HTR-8/SVneo (cell line): ENCODE results near the gene TENT4A.

Source experiments
- DNase-seq: peaks from one replicate; pipeline ENCODE4 v3.0.0; 2011; ENCODE audit warnings: low spot score, mixed read lengths; ENCODE audit not compliant: insufficient read length
- FAIRE-seq: peaks from 2 replicates; lab custom pipeline; 2011; peaks lifted over from hg19 to GRCh38; lab: Jason Lieb, UNC

TENT4A gene

DNA sequence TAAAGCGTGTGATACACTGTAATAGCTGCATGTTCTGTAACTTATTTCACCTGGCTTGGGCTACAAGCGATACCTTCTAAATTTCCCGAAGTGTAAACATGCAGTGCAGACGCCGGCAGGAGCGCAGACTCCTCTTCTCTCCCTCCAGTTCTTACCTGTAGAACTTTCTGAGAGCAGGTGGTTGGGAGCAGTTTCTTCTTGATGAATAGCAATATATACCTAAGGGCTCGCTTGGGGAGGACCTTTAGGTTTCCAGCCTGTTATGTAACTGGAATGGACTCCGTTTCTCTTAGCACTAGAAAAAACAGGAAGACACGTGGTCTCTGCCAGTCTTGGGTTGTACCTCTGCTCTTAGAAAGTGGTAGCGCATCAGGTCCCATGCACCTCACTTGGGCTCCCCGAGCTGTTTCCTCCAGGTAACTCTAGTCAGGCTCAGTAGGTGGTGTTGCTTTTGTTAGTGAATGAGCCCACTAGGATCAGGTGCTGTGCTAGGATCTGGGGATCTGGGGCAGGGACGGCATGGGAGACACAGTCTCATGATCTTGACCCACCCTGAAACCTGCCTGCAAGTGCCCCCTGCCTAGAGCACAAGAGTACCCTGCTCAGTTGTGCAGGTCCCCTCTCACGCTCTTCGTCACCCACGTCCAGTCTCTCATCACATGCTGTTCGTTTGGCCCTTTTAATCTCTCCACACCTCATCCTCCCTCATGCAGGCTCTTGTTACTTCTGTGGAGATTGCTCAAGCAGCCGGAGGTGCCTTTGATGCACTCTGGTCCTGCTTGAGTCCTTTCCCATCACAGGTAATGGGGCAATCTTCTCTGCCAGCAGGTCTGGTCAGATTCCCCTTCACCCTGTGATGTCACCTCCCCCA is 2.8 kb downstream of the TENT4A start:
- FAIRE-seq = no peak
- DNase-seq = no peak

DNA sequence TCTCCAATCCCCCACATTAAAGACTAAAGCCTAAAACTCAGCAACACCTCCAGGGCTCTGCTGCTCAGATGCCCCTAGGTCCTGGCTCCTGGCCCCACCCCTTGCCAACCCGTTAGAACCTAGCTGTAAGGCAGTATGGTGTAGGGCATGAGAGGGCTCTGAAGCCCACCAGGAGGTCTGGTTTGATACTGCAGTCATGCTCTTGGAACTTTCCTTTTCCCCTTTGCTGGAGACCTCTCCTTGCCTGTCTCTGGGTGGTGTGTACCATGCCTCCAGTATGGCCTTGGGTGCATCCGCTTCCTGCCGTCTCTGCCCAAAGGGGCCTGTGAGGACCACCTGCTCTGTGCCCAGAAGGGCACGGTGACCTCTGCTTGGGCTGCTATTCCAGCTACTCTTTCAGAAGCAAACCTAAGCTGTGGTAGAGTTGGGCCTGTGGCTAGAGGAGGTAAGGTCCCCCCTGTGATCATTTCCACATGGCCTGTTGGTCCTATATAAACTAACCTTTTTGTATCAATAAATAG is 3.5 kb downstream of the TENT4A start:
- no peak for DNase-seq
- FAIRE-seq = no peak

DNA sequence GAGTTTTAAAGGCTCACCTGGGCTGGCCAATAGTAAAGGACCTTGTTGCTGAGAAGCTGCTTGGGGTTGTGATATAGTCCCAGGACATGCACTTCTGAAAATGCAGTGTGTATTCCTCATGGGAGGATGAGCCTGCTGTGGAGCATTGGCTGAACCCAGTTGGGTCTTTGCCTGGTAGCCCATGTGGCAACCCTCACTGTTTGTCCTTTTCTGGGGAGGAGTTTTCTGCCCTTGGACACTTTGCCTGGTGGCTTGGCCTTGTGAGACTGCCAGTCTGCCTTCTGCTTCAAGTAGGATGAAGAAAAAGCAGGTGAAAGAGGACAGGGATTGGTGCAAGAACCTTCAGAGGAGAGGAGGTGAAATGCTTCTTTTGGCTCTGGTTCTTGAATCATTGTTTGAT is 4.0 kb downstream of the TENT4A start:
- FAIRE-seq = no peak

DNA sequence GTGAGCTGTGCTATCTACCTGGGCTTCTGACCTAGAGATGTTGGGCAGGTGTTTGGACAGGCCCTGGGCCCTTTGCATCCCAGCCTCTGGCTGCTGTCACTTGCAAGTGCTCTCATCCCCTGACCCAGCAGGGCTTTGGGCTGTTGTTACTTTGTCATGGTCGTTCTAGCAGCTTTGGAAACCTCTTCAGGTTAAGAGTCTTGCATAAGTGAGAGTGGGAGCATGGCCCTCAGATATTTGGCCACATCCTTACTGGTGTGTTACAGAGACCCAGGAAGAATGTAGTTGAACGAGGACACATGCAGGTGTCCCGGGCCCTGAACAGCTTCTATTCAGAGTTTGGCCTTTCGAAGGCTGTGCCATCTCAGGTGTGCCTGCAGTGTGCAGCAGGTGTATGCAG is 4.5 kb downstream of the TENT4A start:
- DNase-seq (no peak), FAIRE-seq (no peak)

More for the DNA sequence above, 4.0 kb downstream of the TENT4A start:
- DNase-seq = no peak

DNA sequence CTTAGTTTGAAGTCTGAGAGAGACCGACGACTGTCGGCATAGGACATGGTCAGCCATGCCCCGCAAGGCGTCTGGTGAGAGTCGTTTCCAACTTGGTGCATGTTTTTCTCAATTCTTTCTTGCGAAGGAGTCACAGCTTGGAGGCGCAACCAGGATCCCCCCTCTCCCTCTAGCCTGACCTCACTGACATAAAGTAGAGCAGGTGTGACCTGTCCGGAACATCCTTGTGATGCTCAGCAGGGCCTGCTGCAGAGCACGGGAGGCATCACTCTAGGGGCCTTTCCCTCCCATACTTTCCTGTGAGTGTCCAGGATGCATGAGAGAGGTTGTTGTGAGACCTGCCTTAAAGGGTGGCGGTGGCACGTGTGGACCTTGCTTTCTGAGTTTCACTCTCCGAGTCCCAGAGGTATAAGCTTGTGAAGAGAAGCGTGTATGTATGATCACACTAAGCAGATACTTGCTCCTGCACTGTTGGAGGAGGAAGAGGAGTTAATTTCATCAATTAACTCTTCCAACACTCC is 5.0 kb downstream of the TENT4A start:
- no peak for FAIRE-seq
- no peak for DNase-seq

DNA sequence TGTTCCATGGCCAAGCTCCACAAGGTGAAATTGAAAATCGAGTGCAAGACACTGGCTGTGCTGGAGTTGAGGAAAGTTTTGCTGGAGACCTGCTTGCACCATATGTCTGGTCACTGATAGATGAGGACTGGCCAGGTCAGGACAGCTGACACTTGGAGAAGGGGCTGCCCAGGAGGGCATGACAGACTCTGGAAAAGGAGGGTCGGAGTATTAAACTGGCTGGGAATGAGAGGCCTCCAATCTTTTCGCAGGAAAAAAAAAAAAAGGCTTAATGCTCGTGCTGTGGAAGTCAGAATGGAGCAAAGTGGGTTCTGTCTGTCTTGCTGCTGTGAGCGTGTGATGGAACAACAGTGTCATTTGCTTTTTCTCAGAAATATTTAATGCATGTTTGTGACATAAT is 5.5 kb downstream of the TENT4A start:
- DNase-seq = no peak
- no peak for FAIRE-seq

DNA sequence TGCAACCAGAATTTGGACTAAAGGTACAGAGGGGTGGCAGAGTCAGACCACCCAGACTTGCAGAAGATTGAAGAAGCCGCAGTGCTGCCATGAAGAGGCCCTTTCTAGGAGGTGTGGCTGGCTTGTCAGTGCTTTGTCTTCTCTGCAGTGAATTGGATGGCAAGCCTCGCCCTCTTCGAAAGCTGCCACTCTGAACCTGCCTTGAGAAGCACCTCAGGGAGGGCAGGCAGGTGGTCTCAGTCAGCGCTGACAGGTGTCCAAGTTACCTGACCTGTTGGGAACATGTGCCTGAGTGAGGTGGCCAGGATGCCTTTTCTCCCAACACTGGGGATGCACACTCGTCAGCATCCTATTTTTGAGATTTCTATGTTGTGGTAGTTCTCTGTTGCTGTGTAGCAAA is 6.2 kb downstream of the TENT4A start:
- FAIRE-seq (no peak), DNase-seq (no peak)

DNA sequence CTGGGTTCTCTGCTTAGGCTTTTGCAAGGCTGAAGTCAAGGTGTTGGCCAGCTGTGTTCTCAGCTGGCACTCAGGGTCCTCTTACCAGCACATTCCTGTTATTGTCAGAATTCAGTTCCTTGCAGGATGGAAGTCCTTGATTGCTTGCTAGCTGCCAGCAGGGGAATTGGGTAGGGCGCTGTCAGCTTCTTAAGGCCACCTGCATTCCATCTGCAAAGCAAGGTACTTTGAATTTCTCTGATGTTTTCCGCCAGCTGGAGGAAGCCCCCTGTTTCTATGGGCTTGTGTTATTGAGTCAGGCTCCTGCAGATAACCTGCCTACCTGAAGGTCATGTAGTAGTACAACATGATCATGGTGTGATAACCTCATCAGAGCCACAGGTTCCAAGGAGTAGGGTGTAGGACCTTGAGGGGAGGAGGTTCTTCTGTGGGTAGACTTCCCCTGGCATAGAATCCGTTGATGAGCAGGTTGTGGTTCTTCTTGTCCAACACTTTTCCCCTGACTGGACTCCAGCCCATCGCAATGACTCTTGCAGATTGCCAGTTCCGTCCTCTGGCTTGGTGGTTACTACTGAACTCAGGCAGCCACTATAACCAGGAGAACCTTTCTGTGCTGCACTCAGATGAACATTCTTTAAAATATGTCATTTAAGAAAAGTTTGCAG is 6.8 kb downstream of the TENT4A start:
- DNase-seq = no peak
- FAIRE-seq = no peak

DNA sequence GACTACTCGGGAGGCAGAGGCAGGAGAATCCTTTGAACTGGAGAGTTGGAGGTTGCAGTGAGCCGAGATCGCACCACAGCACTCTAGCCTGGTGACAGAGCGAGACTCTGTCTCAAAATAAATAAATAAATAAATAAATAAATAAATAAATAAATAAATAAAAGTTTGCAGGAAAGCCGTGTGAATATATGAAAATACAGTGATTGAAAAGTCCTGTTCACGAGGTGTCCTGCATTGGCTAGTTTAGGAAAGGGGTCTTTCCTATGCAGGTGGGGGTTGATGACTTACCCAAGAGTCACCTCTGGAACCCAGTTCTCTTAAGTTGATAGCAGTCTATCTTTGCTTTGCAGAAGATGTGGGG is 7.3 kb downstream of the TENT4A start:
- DNase-seq (no peak), FAIRE-seq (no peak)

DNA sequence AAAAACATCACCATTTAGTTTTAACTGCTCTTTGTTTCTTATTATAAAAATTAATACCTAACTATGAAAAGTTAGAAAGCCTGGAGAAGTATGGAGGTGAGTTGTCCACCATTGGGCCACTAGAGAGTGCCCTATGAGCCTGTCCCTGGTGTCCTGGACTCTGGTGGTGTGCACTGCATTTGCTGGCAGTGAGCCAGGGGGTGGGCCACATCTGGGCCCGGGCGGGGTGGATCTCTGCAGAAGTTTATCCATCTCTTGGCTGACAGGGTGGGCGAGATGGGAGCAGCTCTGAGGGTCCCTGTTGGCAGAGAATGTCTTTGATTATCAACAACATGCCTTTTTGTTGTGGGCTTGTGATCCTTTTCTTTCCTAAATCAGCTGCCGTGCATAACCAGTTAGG is 8.2 kb downstream of the TENT4A start:
- FAIRE-seq = no peak
- DNase-seq = no peak

DNA sequence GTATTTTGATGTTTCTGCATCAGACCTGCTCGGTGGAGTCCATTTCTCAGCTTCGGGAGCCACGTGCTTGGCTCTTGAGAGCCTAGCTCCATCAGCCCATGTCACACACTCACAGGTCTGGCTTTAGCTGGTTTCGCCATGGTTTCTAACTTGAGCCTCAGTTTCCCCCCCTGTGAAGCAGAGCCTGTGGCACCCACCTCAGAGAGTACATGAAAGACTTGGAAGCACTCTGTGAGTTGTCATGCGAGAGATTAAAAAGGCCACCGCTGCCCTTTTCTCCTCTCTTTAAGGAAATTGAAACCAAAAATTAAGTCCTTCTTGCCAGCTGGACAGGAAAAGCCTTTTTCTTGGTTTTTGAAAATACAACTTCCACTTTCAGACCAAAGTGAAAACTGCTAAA is 8.8 kb downstream of the TENT4A start:
- FAIRE-seq = no peak
- DNase-seq = no peak

DNA sequence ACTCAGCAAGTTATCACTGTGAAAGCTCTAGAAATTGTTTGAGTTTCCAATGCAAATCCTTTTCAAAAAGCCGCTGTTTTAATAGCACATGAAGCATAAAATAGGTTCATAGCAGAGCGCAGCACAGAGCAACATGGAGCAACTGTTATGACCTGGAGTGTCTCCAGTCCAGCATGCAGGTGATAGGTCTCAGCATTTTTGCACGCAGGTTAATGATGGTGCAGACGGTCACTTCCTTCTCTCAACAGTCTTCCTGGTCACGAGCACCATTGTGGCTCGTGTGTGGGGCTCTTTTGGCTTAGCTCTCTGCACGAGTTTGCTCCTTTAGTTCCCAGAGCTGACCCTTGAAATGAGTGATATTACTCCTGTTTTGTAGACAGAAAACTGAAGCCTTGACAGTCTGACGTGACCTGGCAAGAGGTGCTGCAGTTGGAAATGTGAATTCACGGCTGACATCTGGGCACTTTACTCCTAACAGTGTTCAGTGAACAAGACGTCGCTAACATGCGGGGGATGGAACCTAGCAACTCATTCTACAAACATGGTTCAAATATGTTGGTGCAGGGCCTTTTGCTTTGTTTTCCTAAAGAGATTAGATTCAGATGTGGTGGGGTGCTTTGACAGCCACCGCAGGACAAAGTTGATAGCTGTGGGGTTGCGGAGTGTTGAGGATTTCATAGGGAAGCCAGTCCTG is 10.0 kb downstream of the TENT4A start:
- FAIRE-seq (no peak), DNase-seq (no peak)

DNA sequence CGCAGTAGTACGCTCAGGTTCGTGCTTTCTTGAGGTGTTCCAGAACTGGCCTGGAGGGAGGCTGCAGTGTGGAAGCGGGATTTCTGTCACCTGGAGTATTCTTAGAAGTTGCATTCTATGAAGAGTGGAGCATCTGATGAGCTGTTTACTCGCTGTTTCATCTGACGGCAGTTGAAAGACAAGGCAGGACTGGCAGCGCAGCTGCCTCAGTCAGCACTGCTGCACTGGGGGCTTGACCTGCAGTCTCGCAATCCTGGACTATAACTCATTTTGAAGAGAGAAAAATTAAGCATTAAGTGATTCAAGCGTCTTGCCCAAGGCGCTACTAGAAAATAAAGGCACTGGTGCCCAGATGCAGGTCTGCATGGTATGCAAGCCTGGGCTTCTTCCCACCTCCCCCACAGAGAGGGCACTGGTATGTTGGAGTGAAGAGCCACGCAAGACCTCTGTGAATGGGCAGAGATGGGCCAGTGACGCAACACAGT is 10.6 kb downstream of the TENT4A start:
- DNase-seq = no peak
- no peak for FAIRE-seq

DNA sequence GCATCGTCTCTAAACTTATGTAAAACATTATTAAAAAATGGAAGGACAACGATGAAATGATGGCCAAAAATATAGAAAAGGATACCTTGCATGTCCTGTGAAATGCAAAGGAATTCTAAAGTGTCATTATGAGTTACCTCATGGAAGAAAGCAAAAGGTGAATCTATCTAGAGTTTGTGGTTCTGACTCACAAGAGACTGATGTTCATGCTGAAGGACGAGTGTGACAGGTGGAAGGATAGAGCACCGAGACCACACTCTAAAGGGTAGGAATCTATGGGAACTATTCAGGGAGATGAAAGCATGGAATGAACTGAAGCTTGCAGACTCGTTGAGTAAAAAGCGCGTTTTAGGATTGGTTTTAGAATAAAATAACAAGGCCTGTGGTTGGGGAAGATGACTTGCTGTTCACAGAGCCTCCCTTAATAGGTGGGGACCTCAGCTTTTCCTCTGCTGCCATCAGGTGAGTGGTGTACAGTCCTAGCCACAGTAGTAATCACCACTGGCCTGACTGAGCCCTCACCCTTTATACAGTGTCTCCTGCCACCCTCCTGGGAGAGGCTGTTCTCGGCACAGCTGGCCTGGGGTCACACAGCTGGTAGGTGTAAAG is 11.2 kb downstream of the TENT4A start:
- no peak for DNase-seq
- no peak for FAIRE-seq

DNA sequence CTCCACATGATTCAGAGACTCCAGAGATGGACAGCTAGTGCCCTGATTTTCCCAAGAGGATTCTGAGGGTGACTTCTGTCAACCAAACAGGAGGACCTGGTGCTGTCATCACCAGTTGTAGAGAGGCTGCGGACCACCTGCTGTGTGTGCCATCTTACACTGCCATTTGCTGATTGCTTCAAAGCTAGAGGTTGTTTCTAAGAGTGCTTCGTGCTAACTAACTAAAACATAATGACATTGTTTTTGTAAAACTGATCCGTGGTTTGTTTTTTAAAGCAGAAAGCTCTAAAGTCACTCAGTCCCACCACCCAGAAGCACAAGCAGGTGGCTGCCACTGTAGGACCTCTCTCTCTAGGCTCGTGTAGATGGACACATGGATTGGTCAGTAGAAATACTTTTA is 12.2 kb downstream of the TENT4A start:
- no peak for FAIRE-seq

DNA sequence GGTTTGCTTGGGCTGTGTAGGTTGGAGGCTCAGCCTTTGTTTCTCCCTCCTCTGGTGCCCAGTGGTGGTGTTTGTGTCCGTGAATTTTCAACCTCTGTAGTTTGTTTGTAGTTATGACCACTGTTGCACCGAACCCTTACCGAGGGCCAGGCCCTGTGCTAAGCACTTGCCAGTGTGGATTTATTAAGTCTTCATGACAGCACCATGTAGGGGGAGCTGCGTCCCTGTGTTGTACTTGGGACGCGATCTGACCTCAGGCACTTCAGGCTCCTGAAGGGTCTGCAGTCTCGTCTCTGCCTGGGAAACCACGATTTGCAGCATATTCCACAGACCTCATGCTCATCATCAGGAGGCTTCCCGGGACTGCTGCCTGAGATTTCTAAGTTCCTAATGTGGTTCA is 12.8 kb downstream of the TENT4A start:
- FAIRE-seq = no peak
- no peak for DNase-seq

More for the DNA sequence above, 12.2 kb downstream of the TENT4A start:
- DNase-seq = no peak

DNA sequence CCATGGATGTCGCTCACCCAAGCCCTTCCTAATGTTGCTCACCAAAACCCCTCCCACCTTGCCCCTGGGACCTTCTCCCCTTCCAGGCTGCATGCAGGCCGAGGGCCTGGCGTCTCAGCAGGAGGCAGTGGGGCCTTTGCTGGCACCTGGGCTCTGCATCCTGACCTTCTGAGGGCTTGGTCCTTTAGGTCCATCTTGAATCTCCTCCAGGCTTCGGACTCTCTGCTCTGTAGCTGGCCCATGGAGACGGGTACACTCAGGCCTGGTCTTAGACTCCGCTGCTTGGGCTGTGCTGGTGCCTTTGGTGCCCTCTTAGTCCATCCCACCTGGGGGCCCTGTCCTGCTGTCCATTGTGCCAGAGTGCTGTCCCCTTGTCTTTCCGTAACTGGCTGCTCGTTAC is 14.0 kb downstream of the TENT4A start:
- no peak for DNase-seq
- FAIRE-seq = no peak

DNA sequence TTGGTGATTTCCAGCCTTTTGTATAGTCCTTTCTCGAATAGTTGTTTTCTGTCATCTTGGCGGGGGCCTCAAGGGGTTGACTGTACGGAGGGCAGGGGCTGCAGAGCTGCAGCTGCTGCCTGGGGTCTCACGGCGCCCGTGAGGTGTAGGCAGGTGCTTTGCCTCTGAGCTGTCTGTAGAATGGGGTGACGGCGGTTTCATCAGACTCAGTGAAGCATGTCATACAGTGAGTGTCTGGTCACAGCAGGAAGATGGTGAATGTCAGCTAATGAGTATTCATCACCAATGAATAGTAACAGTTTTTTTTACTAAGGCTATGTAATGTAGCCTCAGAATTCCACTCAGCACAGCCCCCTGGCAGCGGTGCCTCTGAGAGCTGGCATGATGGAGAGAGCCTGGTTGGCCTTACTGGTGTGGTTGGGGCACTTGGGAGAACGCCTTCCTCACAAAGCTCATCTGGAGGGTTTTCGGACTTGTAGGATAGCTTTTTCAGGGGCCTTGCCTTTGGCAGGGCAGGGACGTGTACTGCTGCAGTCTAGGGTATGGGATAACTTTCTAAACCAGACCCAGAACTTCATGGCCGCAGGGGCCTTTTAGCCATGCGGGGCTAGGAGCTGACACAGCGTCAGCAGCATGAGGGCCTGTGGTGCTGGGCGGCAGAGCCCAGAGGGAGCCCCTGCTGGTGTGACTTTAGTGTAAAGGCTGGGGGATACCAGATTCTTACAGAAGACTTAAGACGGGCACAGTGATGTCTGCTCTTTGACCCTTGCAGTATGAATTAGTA is 15.0 kb downstream of the TENT4A start:
- no peak for FAIRE-seq
- no peak for DNase-seq

DNA sequence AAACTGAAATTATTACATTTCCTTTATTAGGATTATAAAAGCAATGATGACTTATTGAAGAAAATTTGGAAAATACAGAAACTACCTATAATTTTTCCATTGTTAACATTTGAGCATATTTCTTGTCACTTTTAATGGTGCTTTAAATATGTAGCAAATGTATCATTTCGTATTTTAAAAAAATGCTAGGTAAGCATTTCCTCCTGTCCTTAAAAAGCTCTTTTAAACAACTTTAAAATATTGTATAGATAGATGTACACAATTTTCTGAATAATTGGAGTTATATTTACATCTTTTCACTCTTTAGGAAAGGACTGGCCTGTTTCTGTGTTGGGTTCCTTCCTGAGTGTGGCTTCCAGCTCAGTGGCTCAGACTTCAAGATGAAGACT is 15.6 kb downstream of the TENT4A start:
- no peak for FAIRE-seq
- DNase-seq = no peak
